Measurements from ENCODE around the gene KLHL40. TPM values are rescaled to one million over a fixed set of nuclear protein-coding genes. Genes with fewer than 3 reads are reported as not detected.

The KLHL40 gene, protein sequence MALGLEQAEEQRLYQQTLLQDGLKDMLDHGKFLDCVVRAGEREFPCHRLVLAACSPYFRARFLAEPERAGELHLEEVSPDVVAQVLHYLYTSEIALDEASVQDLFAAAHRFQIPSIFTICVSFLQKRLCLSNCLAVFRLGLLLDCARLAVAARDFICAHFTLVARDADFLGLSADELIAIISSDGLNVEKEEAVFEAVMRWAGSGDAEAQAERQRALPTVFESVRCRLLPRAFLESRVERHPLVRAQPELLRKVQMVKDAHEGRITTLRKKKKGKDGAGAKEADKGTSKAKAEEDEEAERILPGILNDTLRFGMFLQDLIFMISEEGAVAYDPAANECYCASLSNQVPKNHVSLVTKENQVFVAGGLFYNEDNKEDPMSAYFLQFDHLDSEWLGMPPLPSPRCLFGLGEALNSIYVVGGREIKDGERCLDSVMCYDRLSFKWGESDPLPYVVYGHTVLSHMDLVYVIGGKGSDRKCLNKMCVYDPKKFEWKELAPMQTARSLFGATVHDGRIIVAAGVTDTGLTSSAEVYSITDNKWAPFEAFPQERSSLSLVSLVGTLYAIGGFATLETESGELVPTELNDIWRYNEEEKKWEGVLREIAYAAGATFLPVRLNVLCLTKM
- total RNA-seq, result under 1 TPM in 2 of 9 donors, not detected in 7; 0.11 to 0.54 TPM
- under 1 TPM in 1 of 3 donors, not detected in 2; 0.03 TPM for polyA plus RNA-seq
- long read RNA-seq, donor 1, result 0 reads
- long read RNA-seq, donor 2, result 0 reads
- long read RNA-seq, donor 3, result 0 reads
- long read RNA-seq, donor 4, result 0 reads
- long read RNA-seq, donor 5, result 0 reads
- long read RNA-seq, donor 6, result 0 reads
- long read RNA-seq, donor 7, result 0 reads
- long read RNA-seq, donor 8, result 0 reads
- long read RNA-seq, donor 9, result 0 reads
- long read RNA-seq, donor 10, result 0 reads

- no peak for TF ChIP-seq CTCF (IDR thresholded peaks at IDR 0.05)
- no peak for TF ChIP-seq POLR2A (IDR thresholded peaks at IDR 0.05)
- 38 to 70% (median 50%) methylated on average over 2 to 34 of the region's 34 CpGs for WGBS, 4 donors
- Histone ChIP-seq H3K4me1 (replicated peaks in 1 of 2) (no peaks in the 10 kb centered on the region), H3K4me3 (no peak within 1 kb of the TSS), H3K36me3 (replicated peaks in 1 of 2) (no peaks in the 10 kb centered on the region), H3K9me3 (replicated peaks in 1 of 3) (no peaks in the 10 kb centered on the region), H3K27me3 (no peaks in the 10 kb centered on the region), H3K27ac (peak within 1 kb of the TSS in 1 of 5 donors; percentile 47)
- intact Hi-C loops (cut with DNase I), result no loop called here
- DNase-seq, result no peak
These were observed at the start of gene KLHL40 for GRCh38 chr3:42685363-42685881. KLHL40 (plus strand) TSS chr3:42685537; CDS start chr3:42685619, 82 bp downstream.

GRCh38 chr3:42637001-42637400 lies 48.3 kb upstream of the KLHL40 start:
- DNase-seq, result no peak
- 80 to 85% (median 83%) methylated on average over 6 of the region's 6 CpGs for WGBS, 4 donors
- no peak overlapping the region for H3K4me3 ChIP-seq
- H3K27me3 ChIP-seq, result no peaks in the 10 kb centered on the region
- H3K4me1 ChIP-seq (replicated peaks in 1 of 2), result peaks cover 0 to 7% of the 10 kb centered on the region in 2 donors
- H3K9me3 ChIP-seq (replicated peaks in 1 of 3), result no peaks in the 10 kb centered on the region
- intact Hi-C loops (cut with DNase I), result no loop called here
- H3K27ac ChIP-seq, result no peak overlapping the region
- peaks cover 0 to 92% of the 10 kb centered on the region in 2 donors for H3K36me3 ChIP-seq (replicated peaks in 1 of 2)
- TF ChIP-seq CTCF (IDR thresholded peaks at IDR 0.05) (no peak), POLR2A (IDR thresholded peaks at IDR 0.05) (no peak)

DNA sequence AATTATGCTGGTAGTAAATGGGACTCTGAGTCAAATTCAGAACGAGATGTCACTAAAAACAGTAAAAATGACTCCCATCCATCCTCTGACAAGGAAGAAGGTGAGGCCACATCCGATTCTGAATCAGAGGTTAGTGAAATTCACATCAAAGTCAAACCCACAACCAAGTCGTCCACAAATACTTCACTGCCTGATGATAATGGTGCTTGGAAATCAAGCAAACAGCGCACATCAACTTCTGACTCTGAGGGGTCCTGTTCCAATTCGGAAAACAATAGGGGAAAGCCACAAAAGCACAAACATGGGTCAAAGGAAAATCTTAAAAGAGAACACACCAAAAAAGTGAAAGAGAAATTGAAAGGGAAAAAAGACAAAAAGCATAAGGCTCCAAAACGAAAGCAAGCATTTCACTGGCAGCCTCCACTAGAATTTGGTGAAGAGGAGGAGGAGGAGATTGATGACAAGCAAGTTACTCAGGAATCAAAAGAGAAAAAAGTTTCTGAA lies 46.9 kb upstream of the KLHL40 start:
- DNase-seq, result no peak
- Histone ChIP-seq H3K9me3 (replicated peaks in 1 of 3) (no peaks in the 10 kb centered on the region), H3K27ac (peak overlapping the region in 1 of 5 donors; percentile 28), H3K4me1 (replicated peaks in 1 of 2) (peaks cover 0 to 5% of the 10 kb centered on the region in 2 donors), H3K4me3 (no peak overlapping the region), H3K36me3 (replicated peaks in 1 of 2) (peaks cover 0 to 92% of the 10 kb centered on the region in 2 donors), H3K27me3 (no peaks in the 10 kb centered on the region)
- no peak for TF ChIP-seq CTCF (IDR thresholded peaks at IDR 0.05)
- TF ChIP-seq POLR2A (IDR thresholded peaks at IDR 0.05), result no peak
- intact Hi-C loops (cut with DNase I), result no loop called here
- 75 to 87% (median 82%) methylated on average over 6 of the region's 6 CpGs for WGBS, 4 donors

- Histone ChIP-seq H3K36me3 (replicated peaks in 1 of 2) (peaks cover 0 to 91% of the 10 kb centered on the region in 2 donors), H3K9me3 (replicated peaks in 1 of 3) (no peaks in the 10 kb centered on the region), H3K27me3 (no peaks in the 10 kb centered on the region), H3K27ac (peak overlapping the region in 2 of 5 donors; percentile 25 to 28), H3K4me1 (replicated peaks in 1 of 2) (peaks cover 0 to 5% of the 10 kb centered on the region in 2 donors), H3K4me3 (no peak overlapping the region)
- intact Hi-C loops (cut with DNase I), result no loop called here
- DNase-seq, result no peak
- WGBS, 4 donors, result 83 to 92% (median 85%) methylated on average over 6 of the region's 6 CpGs
- TF ChIP-seq CTCF (IDR thresholded peaks at IDR 0.05), result no peak
- TF ChIP-seq POLR2A (IDR thresholded peaks at IDR 0.05), result no peak
These were observed 46.1 kb upstream of the KLHL40 start for GRCh38 chr3:42639192-42639591.
